Measurements from ENCODE around the gene URAD.
"Not testable (repeated sequence)": the region's sequence is repeated elsewhere in the genome, so short reads cannot be mapped to it uniquely, and the experiment has no call there.

The URAD gene

GRCh38 chr13:27969866-27970229, 18.6 kb downstream of the URAD start:
- no peak for DNase-seq

GRCh38 chr13:27969082-27969865, 19.2 kb downstream of the URAD start, which contains the start of gene CDX2:
CDX2 (minus strand) TSS chr13:27969315; CDS start chr13:27969006, 309 bp downstream.
- DNase-seq, result no peak

- no peak for DNase-seq
Measured at GRCh38 chr13:27968316-27969081, 20.0 kb downstream of the URAD start.

- no peak for DNase-seq
Measured at GRCh38 chr13:27967736-27968315, 20.7 kb downstream of the URAD start.

GRCh38 chr13:27967203-27967735, 21.2 kb downstream of the URAD start:
- DNase-seq, result no peak

- DNase-seq, result no peak
Measured at GRCh38 chr13:27966641-27967202, 21.8 kb downstream of the URAD start.

- DNase-seq, result no peak
Measured at GRCh38 chr13:27965740-27966640, 22.5 kb downstream of the URAD start.

- DNase-seq, result no peak
Measured at GRCh38 chr13:27965343-27965739, 23.2 kb downstream of the URAD start.

- no peak for DNase-seq
Measured at GRCh38 chr13:27964741-27965323, 23.7 kb downstream of the URAD start.

- DNase-seq, result not testable (repeated sequence)
Measured at GRCh38 chr13:27964206-27964605, 24.3 kb downstream of the URAD start.

GRCh38 chr13:27963491-27963890, 25.0 kb downstream of the URAD start:
- no peak for DNase-seq

GRCh38 chr13:27962982-27963381, 25.5 kb downstream of the URAD start:
- no peak for DNase-seq

GRCh38 chr13:27962128-27962841, 26.2 kb downstream of the URAD start:
- no peak for DNase-seq

- DNase-seq, result no peak
Measured at GRCh38 chr13:27961227-27962085, 27.0 kb downstream of the URAD start.

- DNase-seq, result peak; percentile 65 to 67
Measured at GRCh38 chr13:27960362-27961226, 27.9 kb downstream of the URAD start.

GRCh38 chr13:27959976-27960361, 28.5 kb downstream of the URAD start:
- DNase-seq, result no peak

- no peak for DNase-seq
Measured at GRCh38 chr13:27956576-27957300, 31.8 kb downstream of the URAD start.

GRCh38 chr13:27955014-27955591, 33.4 kb downstream of the URAD start:
- no peak for DNase-seq
